ENCODE measurements around the gene STOX2. TPM values are rescaled to one million over a fixed set of nuclear protein-coding genes. Genes with fewer than 3 reads are reported as not detected.

The STOX2 gene
- total and polyA plus RNA-seq, 2 experiments from 2014 or later = 6.3 to 7.9 TPM

GRCh38 chr4:183870997-183871396, 34.1 kb upstream of the STOX2 start:
- no peak overlapping the region for H3K27ac ChIP-seq
- WGBS (ENCODE audit: low lambda C conversion rate, missing lambda C conversion rate) = 80% methylated on average over 3 of the region's 3 CpGs

GRCh38 chr4:183871581-183871980, 33.5 kb upstream of the STOX2 start:
- no peak overlapping the region for H3K4me3 ChIP-seq
- H3K79me2 ChIP-seq = no peaks in the 10 kb centered on the region
- WGBS (ENCODE audit: low lambda C conversion rate, missing lambda C conversion rate) = 75% methylated on average over 4 of the region's 4 CpGs
- no peak overlapping the region for H3K27ac ChIP-seq
- no peaks in the 10 kb centered on the region for H3K9me3 ChIP-seq (ENCODE audit: low read depth)
- no peaks in the 10 kb centered on the region for H3K36me3 ChIP-seq (replicated peaks; ENCODE audit: insufficient read depth, low read depth)
- no peaks in the 10 kb centered on the region for H3K9me2 ChIP-seq (replicated peaks; ENCODE audit: insufficient read depth)
- no peaks in the 10 kb centered on the region for H4K20me1 ChIP-seq (ENCODE audit: insufficient read depth, poor library complexity, severe bottlenecking)
- H3K4me1 ChIP-seq (ENCODE audit: insufficient read depth) = peaks cover 3% of the 10 kb centered on the region
- TF ChIP-seq EZH2phosphoT487 (IDR thresholded peaks at IDR 0.05; ENCODE audit: low read depth, severe bottlenecking, unreplicated experiment) (no peak), EZH2 (IDR thresholded peaks at IDR 0.05; ENCODE audit: borderline replicate concordance) (no peak), CTCF (IDR thresholded peaks at IDR 0.05; ENCODE audit: poor library complexity) (no peak)
- no peak overlapping the region for H3K4me2 ChIP-seq
- no peaks in the 10 kb centered on the region for H3K27me3 ChIP-seq
- DNase-seq (ENCODE audit: low spot score) = no peak
- no peak overlapping the region for H2AFZ ChIP-seq

More at GRCh38 chr4:183870997-183871396, 34.1 kb upstream of the STOX2 start:
- Histone ChIP-seq H3K9me3 (ENCODE audit: low read depth) (no peaks in the 10 kb centered on the region), H3K4me3 (no peak overlapping the region), H3K4me1 (ENCODE audit: insufficient read depth) (no peaks in the 10 kb centered on the region), H3K79me2 (no peaks in the 10 kb centered on the region), H4K20me1 (ENCODE audit: insufficient read depth, poor library complexity, severe bottlenecking) (no peaks in the 10 kb centered on the region), H3K27me3 (no peaks in the 10 kb centered on the region), H3K9me2 (replicated peaks; ENCODE audit: insufficient read depth) (no peaks in the 10 kb centered on the region), H2AFZ (no peak overlapping the region), H3K36me3 (replicated peaks; ENCODE audit: insufficient read depth, low read depth) (no peaks in the 10 kb centered on the region), H3K4me2 (no peak overlapping the region)
- no peak for TF ChIP-seq EZH2 (IDR thresholded peaks at IDR 0.05; ENCODE audit: borderline replicate concordance)
- no peak for TF ChIP-seq EZH2phosphoT487 (IDR thresholded peaks at IDR 0.05; ENCODE audit: low read depth, severe bottlenecking, unreplicated experiment)
- no peak for TF ChIP-seq CTCF (IDR thresholded peaks at IDR 0.05; ENCODE audit: poor library complexity)
- no peak for DNase-seq (ENCODE audit: low spot score)

GRCh38 chr4:183872531-183872930, 32.6 kb upstream of the STOX2 start:
- Histone ChIP-seq H3K36me3 (replicated peaks; ENCODE audit: insufficient read depth, low read depth) (no peaks in the 10 kb centered on the region), H3K4me1 (ENCODE audit: insufficient read depth) (peaks cover 3% of the 10 kb centered on the region), H3K79me2 (no peaks in the 10 kb centered on the region), H3K9me3 (ENCODE audit: low read depth) (no peaks in the 10 kb centered on the region), H3K4me3 (no peak overlapping the region), H4K20me1 (ENCODE audit: insufficient read depth, poor library complexity, severe bottlenecking) (no peaks in the 10 kb centered on the region), H2AFZ (no peak overlapping the region), H3K27me3 (no peaks in the 10 kb centered on the region), H3K27ac (no peak overlapping the region), H3K9me2 (replicated peaks; ENCODE audit: insufficient read depth) (no peaks in the 10 kb centered on the region), H3K4me2 (no peak overlapping the region)
- 64% methylated on average over 5 of the region's 5 CpGs for WGBS (ENCODE audit: low lambda C conversion rate, missing lambda C conversion rate)
- TF ChIP-seq EZH2 (IDR thresholded peaks at IDR 0.05; ENCODE audit: borderline replicate concordance) (no peak), CTCF (IDR thresholded peaks at IDR 0.05; ENCODE audit: poor library complexity) (no peak), EZH2phosphoT487 (IDR thresholded peaks at IDR 0.05; ENCODE audit: low read depth, severe bottlenecking, unreplicated experiment) (no peak)
- DNase-seq (ENCODE audit: low spot score) = peak; percentile 26
